Measurements from ENCODE around the gene RSRC2.
A peak's percentile ranks its signal among the peaks of the same experiment; 100 is the strongest.
"Not testable (repeated sequence)": the region's sequence is repeated elsewhere in the genome, so short reads cannot be mapped to it uniquely, and the experiment has no call there.

Gene RSRC2

GRCh38 chr12:122526683-122527477 lies at the start of gene RSRC2, which contains the start of gene KNTC1:
TSS of gene RSRC2 (minus strand) at chr12:122526936. CDS start at chr12:122526853, 83 bp downstream.
TSS of gene KNTC1 (plus strand) at chr12:122527249. CDS start at chr12:122530064, 2,815 bp downstream.
- DNase-seq (ENCODE audit: low spot score) = peak; percentile 93

DNA sequence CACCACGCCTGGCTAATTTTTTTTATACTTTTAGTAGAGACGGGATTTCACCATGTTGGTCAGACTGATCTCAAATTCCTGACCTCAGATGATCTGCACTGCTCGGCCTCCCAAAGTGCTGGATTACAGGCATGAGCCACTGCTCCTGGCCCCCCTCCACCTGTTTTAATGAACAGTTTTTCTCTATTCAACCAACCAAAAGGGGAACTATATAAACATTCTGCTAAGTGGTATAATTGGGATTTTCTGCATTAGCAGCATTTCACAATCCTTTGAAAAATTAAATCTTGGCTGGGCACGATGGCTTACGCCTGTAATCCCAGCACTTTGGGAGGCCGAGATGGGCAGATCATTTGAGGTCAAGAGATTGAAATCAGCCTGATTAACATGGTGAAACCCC lies 45.1 kb upstream of the RSRC2 start:
- DNase-seq (ENCODE audit: low spot score) = no peak

DNA sequence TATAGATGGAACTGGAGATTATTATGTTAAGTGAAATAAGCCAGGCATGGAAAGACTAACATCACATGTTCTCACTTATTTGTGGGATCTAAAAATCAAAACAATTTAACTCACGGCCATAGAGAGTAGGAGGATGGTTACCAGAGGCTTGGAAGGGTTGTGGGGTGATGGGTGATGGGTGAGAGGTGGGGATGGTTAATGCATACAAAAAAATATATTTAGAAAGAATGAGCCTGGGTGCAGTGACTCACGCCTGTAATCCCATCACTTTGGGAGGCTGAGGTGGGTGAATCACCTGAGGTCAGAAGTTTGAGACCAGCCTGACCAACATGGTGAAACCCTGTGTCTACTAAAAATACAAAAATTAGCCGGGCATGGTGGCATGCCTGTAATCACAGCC lies 43.3 kb upstream of the RSRC2 start:
- DNase-seq (ENCODE audit: low spot score) = not testable (repeated sequence)

DNA sequence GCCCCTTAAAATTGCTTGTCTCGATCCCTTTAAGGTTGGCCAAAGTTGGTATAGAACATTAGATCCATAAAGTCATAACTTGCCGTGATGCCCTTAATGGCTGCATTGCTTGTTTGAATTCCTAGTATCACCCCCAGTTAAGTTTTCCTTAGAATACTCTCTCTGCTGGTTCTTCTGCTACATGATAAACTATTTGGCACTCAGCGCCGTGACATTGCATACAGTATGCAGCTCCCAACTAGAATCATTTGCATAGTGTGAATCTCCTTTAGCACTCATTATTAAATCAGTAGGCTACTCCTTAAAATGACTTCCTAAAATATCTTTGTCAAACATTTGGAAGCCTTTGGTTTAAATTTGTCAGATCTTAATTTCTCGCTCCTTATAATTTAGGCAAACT lies 42.6 kb upstream of the RSRC2 start:
- DNase-seq (ENCODE audit: low spot score) = no peak

GRCh38 chr12:122566816-122567215 lies 40.1 kb upstream of the RSRC2 start:
- not testable (repeated sequence) for DNase-seq (ENCODE audit: low spot score)

DNA sequence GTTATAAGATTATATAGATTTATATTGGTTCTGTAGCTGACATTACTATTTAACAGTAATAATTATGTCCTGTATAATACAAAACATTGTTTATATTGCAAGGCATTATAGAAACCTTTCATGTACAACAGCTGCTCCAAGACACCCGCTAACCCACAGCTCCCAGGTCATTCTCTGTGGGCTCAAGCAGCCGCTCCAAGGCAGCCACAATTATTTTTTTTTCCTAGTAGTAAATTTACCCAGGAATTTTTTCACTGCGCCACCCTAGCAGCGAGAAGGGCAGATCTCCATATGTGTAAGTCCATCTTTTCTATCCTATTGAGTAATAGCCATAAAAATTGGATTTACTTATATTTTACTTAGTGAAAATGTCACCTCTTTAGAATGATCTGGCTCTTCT lies 36.6 kb upstream of the RSRC2 start:
- no peak for DNase-seq (ENCODE audit: low spot score)

- DNase-seq (ENCODE audit: low spot score) = no peak
These were observed 33.4 kb upstream of the RSRC2 start for GRCh38 chr12:122560138-122560537.

DNA sequence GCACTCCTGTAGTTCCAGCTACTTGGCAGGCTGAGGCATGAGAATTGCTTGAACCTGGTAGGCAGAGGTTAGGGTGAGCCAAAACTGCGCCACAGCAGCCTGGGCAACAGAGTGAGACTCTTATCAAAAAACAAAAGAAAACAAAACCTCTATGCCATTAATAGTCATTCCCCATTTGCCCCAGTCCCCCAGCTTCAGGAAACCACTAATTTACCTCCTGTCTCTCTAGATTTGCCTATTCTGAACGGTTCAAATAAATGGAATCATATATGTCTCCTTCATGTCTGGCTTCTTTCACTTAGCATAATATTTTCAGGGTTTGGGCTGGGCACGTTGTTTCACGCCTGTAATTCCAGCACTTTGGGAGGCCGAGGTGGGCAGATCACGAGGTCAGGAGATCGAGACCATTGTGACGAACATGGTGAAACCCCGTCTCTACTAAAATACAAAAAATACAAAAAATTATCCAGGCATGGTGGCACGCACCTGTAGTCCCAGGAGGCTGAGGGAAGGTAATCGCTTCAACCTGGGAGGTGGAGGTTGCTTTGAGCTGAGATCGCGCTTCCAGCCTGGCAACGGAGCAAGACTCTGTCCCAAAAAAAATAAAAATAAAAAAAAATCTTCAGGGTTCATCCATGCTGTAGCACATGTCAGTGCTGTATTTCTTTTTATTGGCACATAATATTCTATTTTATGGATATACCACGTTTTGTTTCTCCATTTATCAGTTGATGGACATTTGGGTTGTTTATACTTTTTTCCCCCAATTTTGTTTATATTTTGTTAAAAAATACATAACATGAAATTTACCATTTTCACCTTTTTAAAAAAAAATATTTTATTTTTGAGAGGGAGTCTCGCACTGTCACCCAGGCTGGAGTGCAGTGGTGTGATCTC lies 32.3 kb upstream of the RSRC2 start:
- DNase-seq (ENCODE audit: low spot score) = no peak

DNA sequence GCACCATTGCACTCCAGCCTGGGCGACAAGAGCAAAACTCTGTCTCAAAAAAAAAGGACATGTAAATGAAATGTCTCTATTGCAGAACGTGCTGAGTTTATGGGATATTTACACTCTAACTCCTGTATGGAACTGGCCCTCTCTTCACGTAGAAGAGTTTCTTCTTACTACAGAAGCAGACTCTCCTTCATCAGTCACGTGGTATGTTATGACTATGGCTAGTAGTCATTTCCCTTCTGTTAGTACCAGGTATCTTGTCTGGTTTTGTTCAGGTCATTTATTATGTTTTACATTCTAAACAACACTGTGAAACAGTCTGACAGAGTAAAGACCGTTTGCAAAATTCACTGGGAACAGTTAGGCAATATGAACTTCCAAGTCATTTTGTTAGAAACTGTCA lies 20.6 kb upstream of the RSRC2 start:
- DNase-seq (ENCODE audit: low spot score) = no peak

GRCh38 chr12:122545855-122546254 lies 19.1 kb upstream of the RSRC2 start:
- DNase-seq (ENCODE audit: low spot score) = no peak

DNA sequence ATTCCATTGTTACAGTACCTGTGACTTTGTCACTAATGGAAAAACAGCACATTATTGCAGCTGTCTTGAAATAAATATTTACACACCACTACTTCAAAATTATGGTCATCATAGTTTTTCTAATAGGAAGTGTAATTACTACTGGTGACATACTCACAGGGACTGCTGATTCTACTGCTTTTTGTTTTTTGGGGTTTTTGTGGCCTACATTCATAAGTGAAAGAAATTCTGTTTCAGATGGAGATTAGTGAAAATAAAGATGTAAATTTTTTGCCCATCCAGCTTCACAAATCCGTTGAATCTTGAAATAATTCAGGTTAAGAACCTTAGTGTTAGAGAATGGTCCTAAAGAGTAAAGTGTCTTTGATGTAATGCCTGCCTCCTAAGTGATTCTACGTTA lies 17.8 kb upstream of the RSRC2 start:
- no peak for DNase-seq (ENCODE audit: low spot score)

DNA sequence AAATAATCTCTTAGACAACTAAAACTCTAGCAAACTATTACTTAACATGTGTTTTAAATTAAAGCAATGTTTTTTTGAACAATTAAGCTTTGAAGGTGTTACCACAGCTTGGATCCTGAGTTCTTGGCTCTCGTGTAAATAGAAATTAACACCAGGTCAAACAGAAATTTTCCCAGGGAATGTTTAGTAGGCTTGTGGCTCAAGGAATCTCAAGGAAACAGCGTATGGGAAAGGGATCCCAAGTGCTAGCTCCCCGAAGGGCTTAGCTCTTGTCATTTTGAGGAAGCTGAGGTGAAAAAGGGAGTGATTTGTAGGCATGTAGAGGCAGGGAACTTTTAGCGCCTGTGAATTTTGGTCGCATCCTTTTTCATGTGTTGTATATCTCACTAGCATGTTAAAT lies 11.8 kb upstream of the RSRC2 start:
- DNase-seq (ENCODE audit: low spot score) = no peak

DNA sequence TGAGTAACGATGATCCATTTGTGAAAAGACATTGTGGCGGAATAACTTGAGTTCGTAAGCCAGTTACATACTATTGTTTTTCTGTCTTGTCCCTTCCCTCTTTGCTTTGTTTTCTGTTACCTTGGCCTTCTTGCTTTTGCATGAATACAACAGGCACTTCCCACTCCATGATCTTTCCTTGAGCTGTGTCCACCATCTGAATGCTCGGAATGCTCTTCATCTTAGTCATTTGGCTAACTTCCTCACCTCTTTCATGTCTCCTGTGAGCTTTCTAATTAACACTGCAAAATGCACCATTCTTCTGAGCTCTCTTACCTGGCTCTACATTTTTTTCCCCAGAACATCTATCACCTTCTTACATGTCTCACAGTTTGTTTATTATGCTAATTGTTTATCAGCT lies 10.3 kb upstream of the RSRC2 start:
- no peak for DNase-seq (ENCODE audit: low spot score)

DNA sequence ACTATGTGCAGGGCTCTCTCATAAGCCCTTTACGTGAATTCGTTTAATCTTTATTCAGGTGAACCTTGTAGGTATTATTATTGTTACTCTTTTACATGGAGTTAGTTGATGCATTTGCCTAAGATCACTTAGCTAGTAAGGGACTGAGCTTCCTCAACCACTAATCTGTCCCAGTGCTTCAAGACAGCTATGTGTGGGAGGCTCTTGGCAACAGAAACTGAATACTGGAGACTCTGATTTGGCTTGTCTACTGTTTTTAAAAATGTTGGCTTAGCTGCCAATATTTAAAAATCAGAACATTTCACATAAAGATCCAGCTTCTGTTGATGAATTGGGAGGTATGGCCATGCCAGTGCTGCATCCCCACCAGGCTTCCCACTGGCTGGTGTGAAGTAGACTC lies 7.1 kb upstream of the RSRC2 start:
- no peak for DNase-seq (ENCODE audit: low spot score)

- DNase-seq (ENCODE audit: low spot score) = no peak
These were observed 2.3 kb upstream of the RSRC2 start for GRCh38 chr12:122528992-122529391.

DNA sequence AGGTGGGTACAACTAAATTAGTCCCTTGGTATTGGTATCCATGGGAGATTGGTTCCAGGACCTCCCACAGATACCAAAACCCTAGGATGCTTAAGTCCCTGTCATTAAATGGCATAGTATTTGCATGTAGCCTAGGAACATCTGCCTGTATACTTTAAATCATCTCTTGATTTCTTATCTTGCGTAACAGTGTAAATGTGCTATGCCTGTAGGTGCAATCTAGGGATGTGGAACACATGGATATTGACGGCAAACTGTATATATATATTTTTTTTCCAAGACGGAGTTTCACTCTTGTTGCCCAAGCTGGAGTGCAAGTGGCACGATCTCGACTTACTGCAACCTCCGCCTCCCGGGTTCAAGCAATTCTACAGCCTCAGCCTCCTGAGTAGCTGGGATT lies 1.8 kb upstream of the RSRC2 start:
- no peak for DNase-seq (ENCODE audit: low spot score)

- peak; percentile 8 for DNase-seq (ENCODE audit: low spot score)
These were observed 775 bp upstream of the RSRC2 start for GRCh38 chr12:122527478-122527944.

- no peak for DNase-seq (ENCODE audit: low spot score)
These were observed 2.7 kb downstream of the RSRC2 start for GRCh38 chr12:122523846-122524718.

DNA sequence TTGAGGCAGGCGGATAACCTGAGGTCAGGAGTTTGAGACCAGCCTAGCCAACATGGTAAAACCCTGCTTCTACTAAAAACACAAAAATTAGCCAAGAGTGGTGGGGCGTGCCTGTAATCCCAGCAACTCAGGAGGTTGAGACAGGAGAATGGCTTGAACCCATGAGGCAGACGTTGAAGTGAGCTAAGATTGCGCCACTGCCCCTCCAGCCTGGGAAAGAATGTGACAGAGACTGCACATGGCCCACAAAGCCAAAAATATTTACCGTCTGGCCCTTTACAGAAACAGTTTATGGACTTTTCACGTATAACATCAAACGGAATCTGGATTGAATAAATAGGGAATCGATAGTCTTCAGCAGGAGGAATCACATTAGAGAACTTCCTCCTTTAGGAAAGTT lies 3.5 kb downstream of the RSRC2 start:
- DNase-seq (ENCODE audit: low spot score) = no peak

DNA sequence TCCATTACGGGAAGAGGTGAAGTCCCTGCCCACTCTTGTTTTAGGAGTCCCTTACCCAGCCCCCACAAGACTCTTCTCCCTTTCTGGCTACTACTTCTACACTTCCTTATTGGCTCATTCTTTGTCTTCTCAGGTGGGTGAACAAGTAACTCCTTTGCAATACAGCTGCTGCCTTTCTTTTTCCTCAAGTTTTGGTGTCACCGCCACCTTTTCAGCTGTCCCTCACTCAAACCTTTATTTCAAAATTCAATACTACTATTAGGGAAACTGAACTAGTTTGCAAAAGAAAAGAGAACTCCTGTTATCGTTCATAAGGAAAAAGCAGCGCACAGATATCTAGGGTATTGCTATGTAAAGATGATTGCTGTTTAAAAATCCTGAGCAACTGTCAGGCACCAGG lies 6.1 kb downstream of the RSRC2 start:
- DNase-seq (ENCODE audit: low spot score) = no peak

DNA sequence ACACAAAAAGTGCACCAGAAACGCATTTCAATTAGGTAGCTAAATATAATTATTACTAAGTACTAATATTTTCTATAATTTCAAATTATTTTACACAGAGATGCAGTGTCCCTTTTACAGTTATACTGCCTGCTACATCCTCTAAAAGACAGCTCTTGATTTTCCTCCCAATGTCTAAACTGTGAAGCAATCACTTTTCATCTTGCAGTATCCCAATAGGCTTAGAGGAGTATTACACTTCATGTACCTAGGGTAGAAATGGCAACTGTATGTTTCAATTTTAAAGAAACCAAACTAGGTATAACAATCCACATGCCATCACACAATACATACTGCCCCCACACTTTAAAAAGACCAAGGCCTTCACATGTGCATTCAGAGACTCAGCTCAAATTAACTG lies 7.3 kb downstream of the RSRC2 start:
- no peak for DNase-seq (ENCODE audit: low spot score)

DNA sequence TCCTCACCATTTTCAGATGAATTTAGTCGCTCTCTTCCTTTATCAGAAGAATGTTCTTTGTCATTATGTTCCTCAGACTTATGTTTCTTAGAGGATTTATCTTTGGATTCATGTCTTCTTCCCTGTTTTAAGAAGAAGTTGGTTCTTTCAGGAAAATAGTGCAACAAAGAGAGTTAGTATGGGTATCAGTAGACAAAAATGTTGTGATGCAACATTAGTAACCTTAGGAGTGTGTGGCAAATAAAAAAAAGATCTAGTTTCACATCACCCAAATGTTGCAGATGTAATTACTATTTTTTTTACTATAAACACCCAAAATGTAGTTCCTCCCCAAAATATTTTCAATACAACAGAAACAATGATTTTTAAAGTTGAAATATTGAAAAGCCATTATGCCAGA lies 7.8 kb downstream of the RSRC2 start:
- no peak for DNase-seq (ENCODE audit: low spot score)

Data from hepatic stellate cell (primary cell).